CD4-positive, alpha-beta T cell treated with Interleukin-10 for 1 hour (primary cell): ENCODE measurements around the gene RPP21.
"Not testable (repeated sequence)": the region's sequence is repeated elsewhere in the genome, so short reads cannot be mapped to it uniquely, and the experiment has no call there.

Experiments
- DNase-seq: peaks from one replicate; pipeline ENCODE4 v3.0.0-alpha.2; 2020

RPP21 gene

GRCh38 chr6:30331981-30332380, 13.0 kb upstream of the RPP21 start:
- DNase-seq = no peak

- no peak for DNase-seq
These were observed 10.7 kb upstream of the RPP21 start for GRCh38 chr6:30334075-30334783.

GRCh38 chr6:30340589-30341054, 4.3 kb upstream of the RPP21 start:
- DNase-seq = no peak

- no peak for DNase-seq
These were observed 3.7 kb upstream of the RPP21 start for GRCh38 chr6:30341218-30341617.

GRCh38 chr6:30341728-30342127, 3.2 kb upstream of the RPP21 start:
- no peak for DNase-seq

- no peak for DNase-seq
These were observed 627 bp upstream of the RPP21 start for GRCh38 chr6:30344191-30344867.

GRCh38 chr6:30345852-30346251, 896 bp downstream of the RPP21 start:
- no peak for DNase-seq

GRCh38 chr6:30348957-30349356, 4.0 kb downstream of the RPP21 start:
- no peak for DNase-seq

GRCh38 chr6:30349421-30350177, 4.6 kb downstream of the RPP21 start:
- DNase-seq = no peak

GRCh38 chr6:30350524-30350923, 5.6 kb downstream of the RPP21 start:
- DNase-seq = no peak

- no peak for DNase-seq
These were observed 7.6 kb downstream of the RPP21 start for GRCh38 chr6:30352550-30352949.

- DNase-seq = no peak
These were observed 10.3 kb downstream of the RPP21 start for GRCh38 chr6:30355281-30355680.

GRCh38 chr6:30356536-30356935, 11.6 kb downstream of the RPP21 start:
- no peak for DNase-seq

- DNase-seq = peak; percentile 71
These were observed 13.0 kb downstream of the RPP21 start for GRCh38 chr6:30357678-30358540.

GRCh38 chr6:30359276-30359675, 14.3 kb downstream of the RPP21 start:
- DNase-seq = no peak

GRCh38 chr6:30360139-30360538, 15.2 kb downstream of the RPP21 start:
- DNase-seq = no peak

- DNase-seq = no peak
These were observed 16.7 kb downstream of the RPP21 start for GRCh38 chr6:30361661-30362060.

GRCh38 chr6:30363459-30363858, 18.5 kb downstream of the RPP21 start:
- DNase-seq = no peak

GRCh38 chr6:30364591-30364990, 19.6 kb downstream of the RPP21 start:
- no peak for DNase-seq

- DNase-seq = not testable (repeated sequence)
These were observed 24.3 kb downstream of the RPP21 start for GRCh38 chr6:30369280-30369679.

GRCh38 chr6:30378290-30378937, 33.5 kb downstream of the RPP21 start:
- no peak for DNase-seq

GRCh38 chr6:30380464-30380863, 35.5 kb downstream of the RPP21 start:
- DNase-seq = no peak
